Nephron (organoid): ENCODE data around the gene WDSUB1.

Experiments
- H3K27ac Mint-ChIP-seq, 3 experiments: 2 replicates each; pipeline ENCODE4 v1.8.0; 2020; ENCODE audit warnings: mixed read lengths in 3 of 3, mild to moderate bottlenecking in 2 of 3, moderate library complexity in 1 of 3
- H3K27me3 Mint-ChIP-seq: 2 replicates; pipeline ENCODE4 v1.8.0; 2021; ENCODE audit warnings: low read depth, mild to moderate bottlenecking, moderate library complexity, mixed read lengths
- H3K36me3 Mint-ChIP-seq: 2 replicates; pipeline ENCODE4 v1.8.0; 2020; ENCODE audit warnings: low read depth, mixed read lengths
- H3K4me1 Mint-ChIP-seq: 2 replicates; pipeline ENCODE4 v1.8.0; 2020; ENCODE audit warnings: mixed read lengths
- H3K4me3 Mint-ChIP-seq, 3 experiments: 2 replicates each; pipeline ENCODE4 v1.8.0; 2020; ENCODE audit warnings: mild to moderate bottlenecking in 3 of 3, mixed read lengths in 3 of 3, moderate library complexity in 2 of 3
- H3K9me3 Mint-ChIP-seq: 2 replicates; pipeline ENCODE4 v1.8.0; 2020; ENCODE audit warnings: mixed read lengths
- TF ChIP-seq, protein P1 (sequence below), 3 experiments: fragments of 200-600 bp; sonication (generic); IDR thresholded peaks; one replicate each; pipeline ENCODE4 v1.5.0; 2021; ENCODE audit warnings: antibody characterized with exemption in 3 of 3; ENCODE audit not compliant: unreplicated experiment in 3 of 3

Gene WDSUB1

DNA sequence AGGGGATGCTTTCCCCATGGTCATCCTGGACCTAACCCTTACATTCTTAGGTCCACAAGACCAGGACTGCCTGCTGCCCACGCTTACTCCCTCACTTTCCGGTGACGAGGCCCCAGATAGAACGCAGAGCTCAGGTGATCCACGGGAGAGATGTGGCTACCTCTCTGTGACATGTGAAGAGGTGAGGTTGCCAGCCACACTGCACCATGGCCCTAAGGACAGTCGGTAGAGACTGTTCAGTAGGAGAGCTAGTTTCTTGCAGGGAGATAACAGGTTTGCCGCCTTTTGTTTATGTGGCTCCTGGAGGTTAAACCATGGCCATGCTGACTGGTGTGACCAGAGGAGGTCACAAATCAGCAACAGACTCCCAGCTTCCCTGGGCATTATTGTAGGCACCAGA, 71.4 kb downstream of the WDSUB1 start:
- Mint-ChIP-seq H3K27ac (no peak overlapping the region), H3K9me3 (no peaks in the 10 kb centered on the region), H3K4me1 (peaks cover 16% of the 10 kb centered on the region), H3K36me3 (peaks cover 82% of the 10 kb centered on the region), H3K4me3 (no peak overlapping the region), H3K27me3 (no peaks in the 10 kb centered on the region)
- TF ChIP-seq, protein P1, sequence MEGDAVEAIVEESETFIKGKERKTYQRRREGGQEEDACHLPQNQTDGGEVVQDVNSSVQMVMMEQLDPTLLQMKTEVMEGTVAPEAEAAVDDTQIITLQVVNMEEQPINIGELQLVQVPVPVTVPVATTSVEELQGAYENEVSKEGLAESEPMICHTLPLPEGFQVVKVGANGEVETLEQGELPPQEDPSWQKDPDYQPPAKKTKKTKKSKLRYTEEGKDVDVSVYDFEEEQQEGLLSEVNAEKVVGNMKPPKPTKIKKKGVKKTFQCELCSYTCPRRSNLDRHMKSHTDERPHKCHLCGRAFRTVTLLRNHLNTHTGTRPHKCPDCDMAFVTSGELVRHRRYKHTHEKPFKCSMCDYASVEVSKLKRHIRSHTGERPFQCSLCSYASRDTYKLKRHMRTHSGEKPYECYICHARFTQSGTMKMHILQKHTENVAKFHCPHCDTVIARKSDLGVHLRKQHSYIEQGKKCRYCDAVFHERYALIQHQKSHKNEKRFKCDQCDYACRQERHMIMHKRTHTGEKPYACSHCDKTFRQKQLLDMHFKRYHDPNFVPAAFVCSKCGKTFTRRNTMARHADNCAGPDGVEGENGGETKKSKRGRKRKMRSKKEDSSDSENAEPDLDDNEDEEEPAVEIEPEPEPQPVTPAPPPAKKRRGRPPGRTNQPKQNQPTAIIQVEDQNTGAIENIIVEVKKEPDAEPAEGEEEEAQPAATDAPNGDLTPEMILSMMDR (IDR thresholded peaks at IDR 0.05; ENCODE audit: unreplicated experiment in 3 of 3): no peak

DNA sequence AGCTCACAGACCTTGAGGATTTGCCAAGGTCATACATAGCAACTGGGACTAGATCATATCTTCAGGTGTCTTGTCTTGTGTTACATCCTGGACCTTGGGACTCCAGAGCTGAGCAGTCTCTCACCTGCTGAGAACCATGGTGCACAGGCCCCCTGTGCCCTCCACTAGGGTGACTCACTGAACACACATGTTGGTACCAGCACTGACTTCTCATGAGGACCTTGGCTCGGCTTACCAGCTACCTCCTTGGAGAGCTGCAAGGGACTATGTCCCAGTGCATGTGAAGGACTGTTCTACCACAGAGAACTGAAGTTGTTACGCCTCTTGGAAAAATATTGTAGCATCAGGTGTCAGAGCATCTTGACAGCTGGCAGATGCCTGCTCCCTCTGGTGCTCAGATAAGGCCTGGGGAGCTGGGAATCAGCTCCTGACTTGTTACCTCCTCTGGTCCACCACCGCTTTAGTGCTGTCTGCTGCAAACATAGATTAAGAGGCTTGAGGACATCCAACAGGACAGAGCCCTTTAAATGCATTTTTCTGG, 72.1 kb downstream of the WDSUB1 start:
- Mint-ChIP-seq H3K27me3 (no peaks in the 10 kb centered on the region), H3K4me1 (peaks cover 23% of the 10 kb centered on the region), H3K4me3 (no peak overlapping the region), H3K27ac (peak overlapping the region in 2 of 3 experiments; percentile 54 to 68), H3K9me3 (no peaks in the 10 kb centered on the region), H3K36me3 (peaks cover 83% of the 10 kb centered on the region)
- TF ChIP-seq, protein P1 (IDR thresholded peaks at IDR 0.05; ENCODE audit: unreplicated experiment in 3 of 3): no peak

DNA sequence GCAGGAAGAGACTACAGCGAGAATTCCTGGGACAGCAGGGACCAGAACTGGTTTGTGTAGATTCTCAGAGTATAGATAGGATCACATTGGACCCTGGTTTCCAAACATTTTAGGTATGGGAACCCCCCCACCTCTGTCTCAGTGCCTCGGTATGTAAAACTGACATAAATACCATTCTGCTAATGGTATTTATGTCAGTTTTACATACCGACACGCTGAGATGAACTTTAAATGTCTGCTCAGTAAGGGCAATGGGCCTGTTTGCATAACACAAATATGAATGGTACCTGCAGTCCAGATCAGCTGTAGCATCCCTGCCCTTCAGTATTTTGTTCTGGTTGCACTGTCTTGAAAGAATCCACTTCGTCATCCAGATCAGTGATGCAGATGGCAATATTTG, 73.2 kb downstream of the WDSUB1 start:
- TF ChIP-seq, protein P1 (IDR thresholded peaks at IDR 0.05; ENCODE audit: unreplicated experiment in 3 of 3): no peak
- Mint-ChIP-seq H3K4me3 (no peak overlapping the region), H3K36me3 (peaks cover 74% of the 10 kb centered on the region), H3K9me3 (no peaks in the 10 kb centered on the region), H3K27ac (peak overlapping the region in 1 of 3 experiments; percentile 98), H3K4me1 (peaks cover 29% of the 10 kb centered on the region), H3K27me3 (no peaks in the 10 kb centered on the region)

DNA sequence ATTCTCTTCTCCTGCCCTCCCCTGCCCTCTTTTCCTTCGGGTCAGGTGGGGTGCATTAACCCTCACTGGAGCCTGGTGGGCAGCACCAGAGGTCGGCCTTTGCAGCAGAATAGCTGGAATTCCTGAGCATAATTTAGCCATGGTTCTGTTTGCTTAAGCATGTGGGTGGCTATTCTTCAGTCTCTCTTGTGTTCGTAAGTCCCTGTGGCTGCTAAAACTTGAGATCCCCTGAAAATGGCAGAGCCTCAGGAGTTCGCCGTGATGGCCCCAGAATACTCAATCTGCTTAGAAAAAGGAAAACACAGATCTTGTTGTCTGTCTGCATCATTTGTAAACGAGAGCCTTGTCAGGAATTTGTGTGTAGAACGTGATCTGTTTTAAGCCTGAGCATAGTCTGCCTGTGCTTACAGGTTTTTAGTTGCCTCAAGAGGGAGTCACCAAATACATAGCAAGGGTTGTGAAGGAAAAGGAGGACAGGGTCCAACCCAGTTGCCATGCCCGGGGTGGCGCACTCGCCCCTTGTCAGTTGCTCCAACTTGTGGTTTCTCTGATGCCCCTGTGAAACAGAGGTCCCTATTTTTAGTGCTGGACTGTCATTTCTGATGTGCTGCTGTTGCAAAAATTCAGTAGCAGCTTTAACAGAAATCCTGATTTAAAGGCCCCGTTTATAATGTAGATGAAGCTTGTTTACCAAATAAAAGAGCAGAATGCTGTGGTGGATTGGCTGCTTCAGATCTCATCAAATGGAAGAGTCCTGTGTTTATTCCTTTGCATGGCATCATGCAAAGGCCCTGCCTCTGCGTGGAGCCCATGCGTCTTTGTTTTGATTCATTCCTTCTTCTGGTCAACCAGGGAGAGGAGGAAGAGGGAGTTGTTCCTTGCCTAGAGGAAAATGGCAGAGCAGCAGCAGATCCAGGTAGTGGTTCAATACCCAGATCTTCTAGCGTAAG, 74.8 kb downstream of the WDSUB1 start:
- peaks cover 40% of the 10 kb centered on the region for H3K4me1 Mint-ChIP-seq
- peaks cover 69% of the 10 kb centered on the region for H3K36me3 Mint-ChIP-seq
- no peaks in the 10 kb centered on the region for H3K27me3 Mint-ChIP-seq
- H3K9me3 Mint-ChIP-seq: no peaks in the 10 kb centered on the region
- H3K27ac Mint-ChIP-seq: peak overlapping the region; percentile 89 to 98 (median 91)
- TF ChIP-seq, protein P1 (IDR thresholded peaks at IDR 0.05; ENCODE audit: unreplicated experiment in 3 of 3): no peak
- H3K4me3 Mint-ChIP-seq: peak overlapping the region in 2 of 3 experiments; percentile 23 to 24

DNA sequence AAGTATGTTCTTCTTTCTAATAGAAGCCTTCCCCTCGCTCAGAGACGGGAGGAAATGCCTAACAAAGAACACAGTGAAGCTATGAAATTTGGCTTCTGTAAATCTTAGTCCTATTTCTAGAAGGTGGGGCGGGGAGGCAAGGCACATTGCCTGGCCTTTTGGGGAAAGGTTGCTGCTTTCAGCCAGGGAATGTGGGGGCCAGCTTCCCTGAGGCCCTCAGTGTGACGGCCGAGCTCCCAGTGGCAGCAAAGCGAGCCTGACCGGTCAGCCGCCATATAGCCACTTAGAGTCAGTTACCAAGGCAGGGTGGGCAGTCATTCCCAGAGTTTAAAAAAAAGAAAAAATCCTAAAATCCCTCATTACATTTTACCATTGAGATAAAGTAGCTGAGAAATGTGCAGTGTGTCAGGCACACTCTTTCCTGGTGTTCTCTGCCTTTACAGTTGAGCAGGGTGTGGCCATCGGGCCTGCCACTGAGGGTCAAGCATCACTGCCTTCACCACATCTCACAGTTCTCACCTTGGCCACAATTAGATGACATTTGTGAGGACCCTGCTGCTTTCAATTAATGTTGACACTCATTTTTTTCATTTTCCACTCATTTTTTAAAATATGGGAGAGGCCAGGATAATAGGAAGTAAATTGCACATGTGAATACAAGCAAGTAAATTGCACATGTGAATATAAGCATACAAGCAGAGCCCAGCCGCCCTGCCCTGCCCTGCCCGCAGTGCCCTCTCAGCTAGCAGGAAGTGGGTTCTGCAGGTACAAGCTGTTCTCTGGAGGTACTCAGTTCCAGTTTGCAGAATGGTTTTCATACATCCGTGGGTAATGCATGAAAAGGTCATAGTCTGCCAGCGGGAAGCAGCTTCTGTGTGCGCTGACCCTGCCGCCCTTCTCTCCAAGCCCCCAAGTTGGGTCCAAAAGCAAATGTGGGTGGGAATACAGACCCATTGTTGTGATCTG, 76.9 kb downstream of the WDSUB1 start:
- H3K36me3 Mint-ChIP-seq: peaks cover 67% of the 10 kb centered on the region
- TF ChIP-seq, protein P1 (IDR thresholded peaks at IDR 0.05; ENCODE audit: unreplicated experiment in 3 of 3): no peak
- peak overlapping the region in 1 of 3 experiments; percentile 5 for H3K4me3 Mint-ChIP-seq
- H3K9me3 Mint-ChIP-seq: no peaks in the 10 kb centered on the region
- peak overlapping the region; percentile 50 to 98 (median 94) for H3K27ac Mint-ChIP-seq
- H3K4me1 Mint-ChIP-seq: peaks cover 59% of the 10 kb centered on the region
- no peaks in the 10 kb centered on the region for H3K27me3 Mint-ChIP-seq
